SK-N-SH (cell line): ENCODE measurements around the gene SERTAD4. TPM values are rescaled to one million over a fixed set of nuclear protein-coding genes. Genes with fewer than 3 reads are reported as not detected.

Source experiments
- CTCF ChIA-PET: fragments of 300-600, 350-600 bp; formaldehyde crosslinking; extraction: SDS; loops from one replicate; lab custom pipeline; 2021; lab: Yijun Ruan, JAX
- POLR2A ChIA-PET: fragments of 350-600 bp; sonication (Branson Sonifier 250); formaldehyde crosslinking; extraction: SDS; loops from one replicate; lab custom pipeline; 2020; ENCODE audit warnings: antibody characterized with exemption, inconsistent platforms; lab: Yijun Ruan, JAX
- DNase-seq: peaks from one replicate; pipeline ENCODE4 v3.0.0; 2012
- H2AFZ ChIP-seq: fragments of 200-600 bp; sonication (generic); 2 replicates; pipeline ENCODE4 v1.8.1; 2016; ENCODE audit warnings: antibody characterized with exemption, mild to moderate bottlenecking, low read depth
- H3F3A ChIP-seq: fragments of 200-600 bp; sonication (generic); replicated peaks from 2 replicates; pipeline ENCODE3; 2016; ENCODE audit warnings: antibody characterized with exemption, mild to moderate bottlenecking; ENCODE audit not compliant: insufficient read depth
- H3K27ac ChIP-seq, 2 experiments: fragments of 200-500 bp in 1 of 2; fragments of 200-600 bp in 1 of 2; sonication (Bioruptor generic) in 1 of 2; sonication (generic), shearing (Covaris generic) in 1 of 2; 2 replicates each; pipeline versions ENCODE4 v1.5.1 to v1.6.1; 2014 to 2016; ENCODE audit warnings: low read depth in 2 of 2, inconsistent platforms in 1 of 2, low read length in 1 of 2, mild to moderate bottlenecking in 1 of 2, mixed read lengths in 1 of 2
- H3K27me3 ChIP-seq: fragments of 200-600 bp; sonication (generic), shearing (Covaris generic); 2 replicates; pipeline ENCODE4 v1.6.1; 2016; ENCODE audit warnings: mixed run types; ENCODE audit not compliant: insufficient read depth
- H3K36me3 ChIP-seq, 2 experiments: fragments of 200-500 bp in 1 of 2; fragments of 200-600 bp in 1 of 2; sonication (Bioruptor generic) in 1 of 2; sonication (generic) in 1 of 2; replicated peaks in 1 of 2; 2 replicates each; pipeline versions ENCODE3 to v1.5.1; 2014 to 2016; ENCODE audit warnings: low read length in 1 of 2, mild to moderate bottlenecking in 1 of 2; ENCODE audit not compliant: insufficient read depth in 2 of 2, control insufficient read depth in 1 of 2
- H3K4me1 ChIP-seq, 2 experiments: fragments of 200-500 bp in 1 of 2; fragments of 200-600 bp in 1 of 2; sonication (Bioruptor generic) in 1 of 2; sonication (generic), shearing (Covaris generic) in 1 of 2; 2 replicates each; pipeline versions ENCODE4 v1.5.1 to v1.6.1; 2014 to 2016; ENCODE audit warnings: low read depth in 1 of 2, low read length in 1 of 2, mixed run types in 1 of 2; ENCODE audit not compliant: insufficient read depth in 2 of 2, control insufficient read depth in 1 of 2
- H3K4me2 ChIP-seq: fragments of 200-600 bp; sonication (generic), shearing (Covaris generic); 2 replicates; pipeline ENCODE4 v1.6.1; 2017; ENCODE audit warnings: mixed run types
- H3K4me3 ChIP-seq, 2 experiments: fragments of 200-500 bp in 1 of 2; fragments of 200-600 bp in 1 of 2; sonication (Bioruptor generic) in 1 of 2; sonication (generic), shearing (Covaris generic) in 1 of 2; 2 replicates each; pipeline versions ENCODE4 v1.5.1 to v1.8.1; 2014 to 2016; ENCODE audit warnings: low read depth in 2 of 2, inconsistent platforms in 1 of 2, low read length in 1 of 2, mild to moderate bottlenecking in 1 of 2, mixed read lengths in 1 of 2, moderate library complexity in 1 of 2
- H3K79me2 ChIP-seq: fragments of 200-600 bp; sonication (generic); 2 replicates; pipeline ENCODE4 v1.8.1; 2017; ENCODE audit warnings: mild to moderate bottlenecking; ENCODE audit not compliant: insufficient read depth
- H3K9ac ChIP-seq: fragments of 200-600 bp; sonication (generic); 2 replicates; pipeline ENCODE4 v1.6.1; 2017; ENCODE audit warnings: mixed run types
- H3K9me2 ChIP-seq: fragments of 200-600 bp; sonication (generic); 2 replicates; pipeline ENCODE4 v1.6.1; 2017; ENCODE audit warnings: mixed run types
- H3K9me3 ChIP-seq: fragments of 200-600 bp; sonication (generic); 2 replicates; pipeline ENCODE4 v1.6.1; 2017; ENCODE audit warnings: mixed run types, mild to moderate bottlenecking, moderate library complexity
- H4K20me1 ChIP-seq: fragments of 200-600 bp; sonication (generic); 2 replicates; pipeline ENCODE4 v1.6.1; 2017; ENCODE audit warnings: mild to moderate bottlenecking, mixed run types; ENCODE audit not compliant: insufficient read depth
- CTCF ChIP-seq: fragments of 200-600 bp; sonication (generic); IDR thresholded peaks from 2 replicates; pipeline ENCODE4 v1.6.1; 2017; ENCODE audit warnings: antibody characterized with exemption, mild to moderate bottlenecking, moderate library complexity
- ELF1 ChIP-seq: IDR thresholded peaks from 2 replicates; pipeline ENCODE4 v1.4.0; 2012
- EP300 ChIP-seq, 2 experiments: IDR thresholded peaks; 2 replicates each; pipeline versions ENCODE4 v1.4.0 to v1.6.1; 2012; ENCODE audit warnings: borderline replicate concordance in 1 of 2, low read depth in 1 of 2, low read length in 1 of 2
- EZH2phosphoT487 ChIP-seq: fragments of 200-600 bp; sonication (generic); IDR thresholded peaks from 2 replicates; pipeline ENCODE4 v1.6.1; 2017; ENCODE audit warnings: low read depth, mixed run types, mild to moderate bottlenecking, antibody characterized with exemption, moderate library complexity, borderline replicate concordance
- FOXM1 ChIP-seq: IDR thresholded peaks from 2 replicates; pipeline ENCODE4 v1.4.0; 2012; ENCODE audit warnings: low read depth, mild to moderate bottlenecking
- JUND ChIP-seq: IDR thresholded peaks from 2 replicates; pipeline ENCODE4 v1.4.0; 2012
- MAX ChIP-seq: IDR thresholded peaks from 2 replicates; pipeline ENCODE4 v1.4.0; 2012; ENCODE audit warnings: low read depth
- MEF2A ChIP-seq: IDR thresholded peaks from 2 replicates; pipeline ENCODE4 v1.4.0; 2012; ENCODE audit warnings: low read depth, borderline replicate concordance
- MXI1 ChIP-seq: IDR thresholded peaks from 2 replicates; pipeline ENCODE4 v1.6.1; 2012; ENCODE audit warnings: mild to moderate bottlenecking, low read depth, low read length, improper control_type of control experiment
- NFIC ChIP-seq: IDR thresholded peaks from 2 replicates; pipeline ENCODE4 v1.4.0; 2012; ENCODE audit warnings: borderline replicate concordance
- PBX3 ChIP-seq: IDR thresholded peaks from 2 replicates; pipeline ENCODE4; 2012
- POLR2AphosphoS5 ChIP-seq: IDR thresholded peaks from 2 replicates; pipeline ENCODE4 v1.6.1; 2012; ENCODE audit warnings: low read depth, low read length
- REST ChIP-seq: IDR thresholded peaks from 2 replicates; pipeline ENCODE4 v1.6.1; 2012; ENCODE audit warnings: mild to moderate bottlenecking, low read depth, low read length, moderate library complexity
- TAF1 ChIP-seq: IDR thresholded peaks from 2 replicates; pipeline ENCODE4 v1.6.1; 2012; ENCODE audit warnings: low read depth, mild to moderate bottlenecking, low read length, moderate library complexity, borderline replicate concordance
- USF2 ChIP-seq: fragments of 150-350 bp; IDR thresholded peaks from 2 replicates; pipeline ENCODE4 v1.6.1; 2017; ENCODE audit warnings: antibody characterized with exemption, low read length, low read depth, borderline replicate concordance
- ZBTB33 ChIP-seq: IDR thresholded peaks from 2 replicates; pipeline ENCODE4 v1.4.0; 2012; ENCODE audit warnings: low read depth, borderline replicate concordance
- WGBS: methylation state at CpG from one replicate; pipeline ENCODE4 v1.1.6; 2017; ENCODE audit warnings: low lambda C conversion rate; 5-methylcytosine and 5-hydroxymethylcytosine counted together
- polyA plus RNA-seq, 3 experiments: library from polyadenylated mRNA; depleted of rRNA; stranded (reverse); fragments of >200 nt; gene quantifications; 2 replicates each; pipeline ENCODE4 v1.2.3, GENCODE V29; 2012

SERTAD4 gene
- polyA plus RNA-seq, 1 of the 3 experiments (the other 2 are of a cell fraction) = 2.9 TPM

- Histone ChIP-seq H2AFZ (no peak overlapping the region), H3K27ac (no peak overlapping the region), H3F3A (no peaks in the 10 kb centered on the region), H3K4me1 (no peaks in the 10 kb centered on the region), H3K9me2 (no peaks in the 10 kb centered on the region), H3K9ac (no peak overlapping the region), H4K20me1 (no peaks in the 10 kb centered on the region), H3K79me2 (no peaks in the 10 kb centered on the region), H3K36me3 (no peaks in the 10 kb centered on the region), H3K4me3 (no peak overlapping the region), H3K9me3 (no peaks in the 10 kb centered on the region), H3K4me2 (no peak overlapping the region), H3K27me3 (no peaks in the 10 kb centered on the region)
- no peak for DNase-seq
- POLR2A ChIA-PET = no interaction called here
- 70% methylated on average over 4 of the region's 4 CpGs for WGBS
- CTCF ChIA-PET = no interaction called here
- TF ChIP-seq ZBTB33 (no peak), MXI1 (no peak), PBX3 (no peak), EP300 (IDR thresholded peaks at IDR 0.05; ENCODE audit: borderline replicate concordance in 1 of 2, low read depth in 1 of 2, low read length in 1 of 2) (no peak), NFIC (no peak), MAX (no peak), TAF1 (no peak), CTCF (no peak), REST (no peak), FOXM1 (no peak), ELF1 (no peak), POLR2AphosphoS5 (no peak), EZH2phosphoT487 (no peak), JUND (no peak), USF2 (no peak), MEF2A (no peak)
Observed at GRCh38 chr1:210218047-210218446, 14.5 kb upstream of the SERTAD4 start.
